Activated T-helper 1 cell treated with Interleukin-2 at 50 U/mL for 16 hours (primary cell): ENCODE data around the gene HPGD.

Experiments used
- DNase-seq: peaks from one replicate; pipeline ENCODE4 v3.0.0-alpha.2; 2020; ENCODE audit warnings: low read depth

HPGD gene

DNA sequence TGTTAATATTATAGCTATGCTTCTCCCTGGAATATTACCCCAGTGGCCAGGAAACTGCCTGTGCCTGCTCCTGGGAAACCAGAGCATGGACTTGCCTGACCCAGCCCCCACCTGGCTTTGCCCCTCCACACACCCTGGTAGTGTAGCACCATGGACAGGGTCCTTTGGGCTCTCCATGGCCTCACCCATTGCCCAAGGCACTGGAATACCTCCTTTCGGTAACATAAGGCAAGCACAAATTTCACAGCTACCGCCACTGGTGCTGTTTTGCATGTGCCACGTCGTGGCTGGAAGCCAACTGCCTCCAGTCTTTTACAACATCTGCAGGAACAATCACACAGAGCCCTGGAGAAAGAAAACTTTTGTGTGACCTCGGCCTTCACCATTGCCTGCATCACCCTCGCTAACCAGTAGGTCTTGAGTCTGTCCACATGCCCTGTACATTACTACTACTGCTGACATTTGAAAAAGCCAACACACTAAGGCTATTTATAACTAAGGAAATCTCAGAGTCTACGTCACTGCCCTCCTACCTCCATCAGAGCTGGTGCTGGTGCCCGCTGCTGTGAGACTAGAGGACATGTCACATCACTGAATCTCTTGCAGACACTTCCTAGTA is 47.7 kb downstream of the HPGD start:
- no peak for DNase-seq

DNA sequence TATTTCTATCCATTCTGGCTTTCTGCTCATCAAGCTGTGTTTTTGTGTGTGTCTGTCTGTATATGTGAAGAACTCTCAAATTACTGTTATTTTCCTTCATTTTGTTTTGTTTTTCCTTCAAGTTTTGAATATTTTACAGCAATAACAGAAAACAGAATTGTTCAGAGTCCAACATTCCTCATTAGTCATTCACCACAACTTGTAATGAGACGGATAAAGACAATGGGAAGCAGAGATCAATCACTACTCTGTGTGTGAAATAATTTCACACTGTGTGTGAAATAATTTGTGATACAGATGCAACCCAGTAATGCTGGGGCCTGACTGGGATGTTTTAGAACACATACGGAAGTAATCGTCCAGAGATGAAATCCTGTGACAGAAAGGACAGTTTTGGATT is 55.2 kb downstream of the HPGD start:
- no peak for DNase-seq

DNA sequence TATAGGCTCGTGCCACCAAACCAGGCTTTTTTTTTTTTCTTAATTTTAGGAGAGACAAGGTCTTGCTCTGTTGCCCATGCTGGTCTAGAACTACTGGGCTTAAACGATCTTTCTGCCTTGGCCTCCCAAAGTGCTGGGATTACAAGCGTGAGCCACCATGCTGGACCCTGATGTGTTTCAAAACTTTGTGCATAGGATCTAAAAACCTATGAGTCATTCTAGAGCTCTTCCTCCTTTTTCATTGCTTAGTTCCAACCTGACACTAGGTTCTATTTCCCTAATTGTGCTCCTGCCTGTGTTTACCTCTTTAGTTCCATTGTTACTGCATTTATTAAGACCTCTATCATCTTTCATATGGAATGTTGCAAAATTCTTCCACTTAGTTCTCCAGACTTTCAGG is 57.3 kb downstream of the HPGD start:
- no peak for DNase-seq

DNA sequence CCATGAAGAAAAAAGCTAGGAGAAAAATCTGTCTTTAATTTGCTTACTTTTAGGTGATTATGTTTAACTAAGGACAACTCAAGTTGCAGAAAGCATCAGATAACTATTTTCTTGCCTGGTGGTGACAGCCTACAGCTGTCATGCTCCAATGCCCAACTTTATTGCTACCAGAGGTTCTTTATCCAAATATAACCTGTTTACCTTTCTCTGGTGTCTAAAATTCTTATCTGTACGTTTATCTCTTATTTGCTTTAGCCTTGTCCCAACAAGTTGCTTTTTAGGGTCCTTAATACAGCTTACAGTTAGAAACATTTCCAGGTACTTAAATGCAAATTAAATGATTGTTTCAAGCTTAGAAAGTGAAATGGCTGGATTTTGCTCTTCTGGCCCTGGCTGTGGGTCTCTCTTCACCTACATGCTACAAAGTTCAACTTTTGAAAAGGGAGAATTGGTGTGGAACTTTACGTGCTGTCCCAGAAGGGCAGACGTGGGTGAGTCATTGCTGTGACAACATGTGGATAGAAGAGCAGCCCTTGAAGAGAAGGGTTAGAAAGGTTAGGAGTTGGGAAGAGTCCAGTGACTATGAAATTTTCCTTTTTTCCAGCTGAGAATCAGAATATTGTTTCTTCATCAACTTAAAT is 60.7 kb downstream of the HPGD start:
- DNase-seq = no peak

DNA sequence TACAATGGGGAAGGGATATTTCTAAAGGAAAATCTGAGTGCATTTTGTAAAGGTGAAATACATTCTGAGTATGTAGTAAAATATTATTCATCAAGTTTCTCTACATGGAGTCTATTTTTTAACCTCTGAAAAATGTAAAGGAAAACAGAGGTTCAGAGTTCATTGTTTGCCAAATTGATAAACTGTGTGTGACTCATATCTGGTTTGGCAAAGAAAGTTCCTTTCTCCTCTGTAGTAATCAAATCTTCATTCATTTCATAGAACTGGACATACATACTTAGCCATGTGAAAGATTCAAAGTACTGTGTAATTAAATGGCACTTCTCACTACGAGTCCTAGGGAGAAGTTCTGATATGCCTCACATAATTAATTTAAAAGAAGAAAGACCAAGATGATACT is 61.6 kb downstream of the HPGD start:
- DNase-seq = no peak

DNA sequence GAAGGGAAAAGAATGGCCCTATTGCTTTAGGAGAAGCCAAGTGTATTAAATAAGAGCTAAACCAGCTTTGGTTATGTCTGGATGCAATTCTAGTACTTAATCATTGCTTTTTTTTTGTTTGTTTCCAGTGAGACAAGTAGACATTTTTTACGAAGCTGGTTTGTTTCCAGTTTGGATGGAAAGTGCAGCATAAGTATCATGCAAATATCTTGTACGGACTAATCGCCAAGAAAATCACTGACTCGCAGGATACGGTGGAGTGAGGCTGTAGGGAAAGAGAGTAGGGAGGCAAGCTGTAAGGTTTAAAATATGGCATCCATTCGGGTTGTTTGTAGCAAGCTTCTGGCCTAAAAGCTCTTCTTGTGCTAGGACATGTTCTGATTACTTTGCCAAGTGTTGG is 64.8 kb downstream of the HPGD start:
- no peak for DNase-seq

DNA sequence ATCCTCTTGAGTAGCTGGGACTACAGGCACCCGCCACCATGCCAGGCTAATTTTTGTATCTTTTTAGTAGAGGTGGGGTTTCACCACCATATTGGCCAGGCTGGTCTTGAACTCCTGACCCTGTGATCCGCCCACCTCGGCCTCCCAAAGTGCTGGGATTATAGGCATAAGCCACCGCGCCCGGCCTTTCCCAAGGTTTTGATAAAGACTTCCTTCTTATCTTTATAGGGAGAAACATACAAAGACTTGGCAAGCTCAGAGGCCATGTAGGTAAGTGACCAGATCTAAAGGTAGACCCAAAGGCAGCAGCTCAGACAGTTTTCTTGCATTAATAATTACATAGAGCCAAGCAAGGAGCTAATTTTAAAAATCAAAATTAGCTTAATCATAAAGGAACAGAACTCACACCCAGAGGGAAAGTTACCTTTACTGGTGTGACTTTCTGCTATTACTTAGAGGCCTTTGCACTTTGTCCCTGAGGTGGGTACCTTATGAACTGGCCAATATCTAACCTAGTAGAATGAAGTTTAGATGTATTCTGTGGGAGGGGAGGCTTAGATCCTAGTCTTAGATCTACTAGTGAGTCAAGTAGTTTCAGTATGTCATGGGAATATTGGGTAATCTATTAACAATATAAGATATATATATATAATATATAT is 67.3 kb downstream of the HPGD start:
- no peak for DNase-seq

DNA sequence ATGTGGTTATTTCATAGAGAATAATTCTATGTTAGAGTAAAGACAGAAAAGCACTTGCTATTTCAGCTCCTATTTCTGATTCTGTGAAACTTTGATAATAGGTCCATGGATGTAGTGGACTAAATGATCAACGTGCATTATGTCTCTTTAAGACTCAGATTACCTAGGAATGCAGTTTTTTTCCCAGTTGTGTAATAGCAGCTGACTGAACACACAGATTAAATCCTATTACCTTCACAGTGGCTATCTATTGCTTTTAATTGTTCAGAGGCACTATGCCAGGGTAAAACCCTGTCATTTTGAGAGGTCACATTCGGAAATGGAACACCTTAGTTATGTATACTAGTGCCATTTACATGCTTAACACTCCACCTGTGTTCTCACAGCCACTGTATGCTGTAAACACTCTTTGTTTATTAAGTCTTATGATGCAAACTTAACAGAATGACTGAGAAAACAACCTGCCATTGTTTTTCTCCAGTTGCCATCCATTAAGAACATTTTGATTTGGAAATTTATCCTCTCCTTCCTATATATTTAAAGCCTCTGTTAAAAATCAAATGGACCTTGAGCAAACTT is 70.5 kb downstream of the HPGD start:
- DNase-seq = no peak

DNA sequence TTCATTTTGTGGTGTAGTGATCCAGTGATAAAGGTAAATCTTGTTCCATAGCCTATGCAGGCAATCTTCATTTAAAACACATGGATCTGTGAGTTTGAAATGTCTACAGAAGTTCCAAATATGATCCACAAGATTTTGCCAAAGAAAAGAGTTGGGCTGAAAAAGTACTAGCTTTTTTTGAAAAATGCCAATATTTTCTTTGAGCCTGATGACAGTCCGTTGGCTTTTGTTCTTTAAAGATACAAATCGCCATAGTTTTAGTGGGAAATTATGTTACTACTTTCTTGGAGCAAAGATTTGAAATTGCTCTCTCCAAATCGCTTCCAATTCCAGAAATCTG is 71.5 kb downstream of the HPGD start:
- DNase-seq = no peak

DNA sequence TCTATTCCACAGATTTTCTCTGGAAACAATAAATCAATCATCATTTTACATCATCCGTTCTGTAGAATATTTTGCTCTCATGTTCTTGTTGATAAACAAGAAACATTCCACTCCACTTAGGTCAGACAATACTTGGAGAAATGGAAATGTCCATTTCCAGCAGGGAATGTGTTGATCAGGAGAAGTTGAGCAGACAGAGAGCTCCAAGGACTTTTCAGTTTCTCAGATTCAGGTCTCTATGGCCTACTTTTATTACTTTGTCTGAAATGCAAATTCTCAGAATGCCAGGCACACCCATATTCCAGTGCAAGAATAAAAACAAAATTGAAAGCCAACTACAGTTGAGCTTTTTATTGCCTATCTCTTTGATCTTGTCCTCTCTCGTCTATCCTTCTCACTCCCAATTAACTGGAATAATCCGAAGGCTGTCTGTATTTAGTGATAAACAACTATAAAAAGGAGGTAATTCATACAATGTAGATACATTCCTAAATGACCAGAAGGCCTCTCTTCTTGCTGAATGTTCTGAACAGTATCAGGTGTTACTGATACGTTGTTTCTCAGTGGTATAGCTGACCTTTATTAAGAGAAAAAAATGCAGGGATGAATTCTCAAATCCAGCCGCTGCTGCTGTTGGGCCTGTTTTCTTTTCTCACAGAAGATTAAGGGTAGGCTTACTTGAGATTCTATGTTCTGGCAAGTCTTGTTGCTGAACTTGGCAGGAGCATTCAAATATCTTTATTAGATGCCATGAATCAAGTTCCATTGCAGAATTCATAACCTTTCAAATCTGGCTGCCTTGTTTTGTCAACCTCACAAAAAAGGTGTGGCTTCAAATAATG is 72.1 kb downstream of the HPGD start:
- no peak for DNase-seq

DNA sequence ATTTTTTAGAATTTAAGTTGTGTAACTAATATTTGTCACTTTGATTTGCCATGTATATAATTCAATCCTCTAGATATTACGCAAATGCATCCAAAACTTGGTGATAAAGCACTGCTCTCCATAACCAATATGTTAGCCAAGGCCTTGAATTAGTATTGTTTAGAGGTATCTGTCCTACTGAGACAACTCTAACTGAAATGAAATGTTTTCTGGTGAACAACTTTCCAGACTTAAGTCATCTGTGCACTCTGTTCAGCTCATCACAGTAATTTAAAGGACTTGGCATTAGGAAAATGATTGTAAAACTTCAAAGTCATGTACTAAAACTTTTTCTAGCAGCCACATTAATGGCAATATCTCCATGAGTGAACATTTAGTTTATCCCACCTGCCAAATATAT is 73.1 kb downstream of the HPGD start:
- no peak for DNase-seq

DNA sequence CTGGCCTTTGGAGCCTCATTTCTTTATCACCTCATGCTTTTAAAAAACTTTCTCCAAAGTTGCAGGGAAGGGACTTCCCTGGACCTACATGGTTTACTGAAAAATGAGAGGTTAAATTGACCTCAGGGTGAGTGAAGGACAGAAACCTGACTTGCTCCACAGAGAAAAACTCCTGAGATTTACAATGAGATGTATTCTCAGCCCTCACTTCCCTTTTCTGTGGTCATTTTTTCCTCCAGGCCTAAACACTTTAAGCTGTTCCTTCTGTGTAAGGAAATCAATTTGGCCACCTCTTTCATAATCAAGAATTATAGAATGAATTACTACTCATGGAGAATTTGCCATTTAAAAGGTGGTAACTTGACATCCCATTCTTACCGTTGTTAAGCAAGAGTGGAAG is 77.9 kb downstream of the HPGD start:
- no peak for DNase-seq
